Neural cell (in vitro differentiated cells): ENCODE measurements around the gene SUGCT.

ENCODE experiments used
- POLR2AphosphoS5 ChIP-seq: IDR thresholded peaks from 2 replicates; pipeline ENCODE4 v1.6.1; 2012
- TF ChIP-seq, protein P1 (sequence below): fragments of 450-650 bp; IDR thresholded peaks from 2 replicates; pipeline ENCODE4 v1.5.1; 2014; ENCODE audit warnings: antibody characterized with exemption, mild to moderate bottlenecking, moderate library complexity; ENCODE audit not compliant: poor library complexity, severe bottlenecking

GRCh38 chr7:40889099-40889498, 754.3 kb downstream of the SUGCT start:
- TF ChIP-seq, protein P1, sequence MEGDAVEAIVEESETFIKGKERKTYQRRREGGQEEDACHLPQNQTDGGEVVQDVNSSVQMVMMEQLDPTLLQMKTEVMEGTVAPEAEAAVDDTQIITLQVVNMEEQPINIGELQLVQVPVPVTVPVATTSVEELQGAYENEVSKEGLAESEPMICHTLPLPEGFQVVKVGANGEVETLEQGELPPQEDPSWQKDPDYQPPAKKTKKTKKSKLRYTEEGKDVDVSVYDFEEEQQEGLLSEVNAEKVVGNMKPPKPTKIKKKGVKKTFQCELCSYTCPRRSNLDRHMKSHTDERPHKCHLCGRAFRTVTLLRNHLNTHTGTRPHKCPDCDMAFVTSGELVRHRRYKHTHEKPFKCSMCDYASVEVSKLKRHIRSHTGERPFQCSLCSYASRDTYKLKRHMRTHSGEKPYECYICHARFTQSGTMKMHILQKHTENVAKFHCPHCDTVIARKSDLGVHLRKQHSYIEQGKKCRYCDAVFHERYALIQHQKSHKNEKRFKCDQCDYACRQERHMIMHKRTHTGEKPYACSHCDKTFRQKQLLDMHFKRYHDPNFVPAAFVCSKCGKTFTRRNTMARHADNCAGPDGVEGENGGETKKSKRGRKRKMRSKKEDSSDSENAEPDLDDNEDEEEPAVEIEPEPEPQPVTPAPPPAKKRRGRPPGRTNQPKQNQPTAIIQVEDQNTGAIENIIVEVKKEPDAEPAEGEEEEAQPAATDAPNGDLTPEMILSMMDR, result no peak
- no peak for TF ChIP-seq POLR2AphosphoS5
